Measurements from ENCODE around the gene CAPSL. TPM values are rescaled to one million over a fixed set of nuclear protein-coding genes. Genes with fewer than 3 reads are reported as not detected.

The CAPSL gene
- total and polyA plus RNA-seq, 2 of the 8 experiments (the other 6 are each of a cell fraction or from before 2014, with no cell fraction given): not detected

DNA sequence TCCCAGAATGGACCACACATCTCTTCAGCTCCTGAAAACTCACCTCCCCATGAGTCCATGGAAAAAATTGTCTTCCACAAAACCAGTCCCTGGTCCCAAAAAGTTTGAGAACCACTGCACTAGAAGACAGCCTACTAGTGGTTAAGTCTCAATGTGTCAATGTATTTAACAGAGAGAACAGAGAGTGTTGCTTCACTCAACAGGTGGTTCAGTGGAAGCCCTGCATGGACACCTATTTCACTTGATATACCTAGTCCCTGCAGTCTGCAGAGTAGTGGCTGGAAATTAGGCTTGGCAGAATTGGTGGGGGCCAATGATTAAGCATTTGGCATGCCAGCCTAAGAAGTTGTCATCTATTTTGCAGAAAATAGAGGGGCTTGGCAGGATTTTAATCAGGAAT is 58.8 kb downstream of the CAPSL start:
- no peaks in the 10 kb centered on the region for H3K9me3 ChIP-seq (ENCODE audit: insufficient read depth in 2 of 2, low read depth in 1 of 2, low read length in 1 of 2)
- no peak overlapping the region for H2BK20ac ChIP-seq (ENCODE audit: low read length)
- CTCF ChIA-PET (ENCODE audit: partially characterized antibody): interaction anchor here (0.6 to 1.1 kb wide), 2 partner anchors 10 to 338 kb away, joined by 3 to 6 read pairs; no protein-coding TSS in a partner anchor
- no peak overlapping the region for H3K18ac ChIP-seq (ENCODE audit: extremely low read depth, low read length)
- no peak overlapping the region for H3K23ac ChIP-seq (ENCODE audit: insufficient read length)
- H3K4me2 ChIP-seq (ENCODE audit: insufficient read depth in 1 of 2, low read depth in 2 of 2, low read length in 2 of 2): no peak overlapping the region
- H2BK5ac ChIP-seq (ENCODE audit: low read depth, low read length): no peak overlapping the region
- no peaks in the 10 kb centered on the region for H3K4me1 ChIP-seq (replicated peaks in 1 of 4; ENCODE audit: control insufficient read depth in 3 of 4, insufficient read depth in 4 of 4, low read length in 3 of 4)
- no peaks in the 10 kb centered on the region for H3K79me2 ChIP-seq (ENCODE audit: control insufficient read depth in 1 of 2, insufficient read depth in 2 of 2, low read length in 2 of 2)
- H3K9ac ChIP-seq (replicated peaks in 1 of 4; ENCODE audit: extremely low read depth in 1 of 4, low read depth in 3 of 4, low read length in 3 of 4): no peak overlapping the region
- H3K27me3 ChIP-seq (replicated peaks in 1 of 4; ENCODE audit: control insufficient read depth in 3 of 4, extremely low read depth in 1 of 4, insufficient read depth in 3 of 4, low read length in 3 of 4): no peaks in the 10 kb centered on the region
- H2AFZ ChIP-seq (ENCODE audit: low read length): no peak overlapping the region
- no peak for DNase-seq (ENCODE audit: low read depth in 1 of 2, low spot score in 2 of 2)
- no peak overlapping the region for H4K5ac ChIP-seq (ENCODE audit: insufficient read length, low read depth, low read length)
- H4K91ac ChIP-seq (replicated peaks; ENCODE audit: insufficient read length, low read length): no peak overlapping the region
- no peak overlapping the region for H3K56ac ChIP-seq (replicated peaks; ENCODE audit: insufficient read length, low read depth, low read length)
- H3K27ac ChIP-seq (ENCODE audit: low read depth, low read length): no peak overlapping the region
- no peaks in the 10 kb centered on the region for H3K23me2 ChIP-seq (ENCODE audit: low read depth, low read length)
- H3K4ac ChIP-seq (replicated peaks; ENCODE audit: insufficient read length, low read depth, low read length): no peak overlapping the region
- H2AK5ac ChIP-seq (ENCODE audit: low read depth, low read length): no peak overlapping the region
- no peak for FAIRE-seq
- no peak overlapping the region for H3K4me3 ChIP-seq (ENCODE audit: extremely low read depth in 1 of 4, insufficient read depth in 2 of 4, low read depth in 3 of 4, low read length in 4 of 4)
- no peak overlapping the region for H2BK15ac ChIP-seq (ENCODE audit: low read length)
- H3K36me3 ChIP-seq (ENCODE audit: control insufficient read depth in 2 of 4, insufficient read depth in 4 of 4, low read length in 3 of 4): no peaks in the 10 kb centered on the region
- no peaks in the 10 kb centered on the region for H4K20me1 ChIP-seq (replicated peaks in 1 of 2; ENCODE audit: control insufficient read depth in 1 of 2, insufficient read depth in 2 of 2, low read length in 2 of 2)
- H2BK12ac ChIP-seq (ENCODE audit: low read depth, low read length): no peak overlapping the region
- no peak overlapping the region for H2BK120ac ChIP-seq (replicated peaks; ENCODE audit: low read depth, low read length)
- H3K79me1 ChIP-seq (ENCODE audit: low read depth, low read length): no peaks in the 10 kb centered on the region
- no peak overlapping the region for H4K8ac ChIP-seq (ENCODE audit: extremely low read depth, insufficient read depth, low read length)
- no peak overlapping the region for H3K14ac ChIP-seq (ENCODE audit: insufficient read length)
- POLR2A ChIA-PET (ENCODE audit: partially characterized antibody): no interaction called here
- TF ChIP-seq JUN (IDR thresholded peaks at IDR 0.05; ENCODE audit: low read depth, low read length): no peak
- TF ChIP-seq SP1 (IDR thresholded peaks at IDR 0.05; ENCODE audit: low read depth, low read length): no peak
- no peak for TF ChIP-seq JUND (IDR thresholded peaks at IDR 0.05; ENCODE audit: low read length)
- TF ChIP-seq SIN3A (conservative IDR thresholded peaks at IDR 0.05 in 1 of 2, IDR thresholded peaks at IDR 0.05 in 1 of 2; ENCODE audit: low read depth in 1 of 2, low read length in 2 of 2): no peak
- TF ChIP-seq CEBPB (IDR thresholded peaks at IDR 0.05; ENCODE audit: low read depth, low read length): no peak
- TF ChIP-seq YY1 (IDR thresholded peaks at IDR 0.05; ENCODE audit: low read depth, low read length): no peak
- no peak for TF ChIP-seq BRCA1 (IDR thresholded peaks at IDR 0.05; ENCODE audit: low read depth, low read length)
- no peak for TF ChIP-seq SIRT6 (IDR thresholded peaks at IDR 0.05; ENCODE audit: low read length)
- TF ChIP-seq RBBP5 (IDR thresholded peaks at IDR 0.05; ENCODE audit: borderline replicate concordance, low read depth, low read length): no peak
- TF ChIP-seq EP300 (IDR thresholded peaks at IDR 0.05; ENCODE audit: borderline replicate concordance in 1 of 2, low read depth in 2 of 2, low read length in 2 of 2): no peak
- no peak for TF ChIP-seq TAF7 (optimal IDR thresholded peaks at IDR 0.05; ENCODE audit: borderline replicate concordance, low read depth, low read length)
- no peak for TF ChIP-seq BACH1 (IDR thresholded peaks at IDR 0.05; ENCODE audit: low read length)
- no peak for TF ChIP-seq SP4 (IDR thresholded peaks at IDR 0.05; ENCODE audit: low read length)
- TF ChIP-seq ZNF274 (IDR thresholded peaks at IDR 0.05; ENCODE audit: borderline replicate concordance, extremely low read depth, low read length): no peak
- TF ChIP-seq, protein P1, sequence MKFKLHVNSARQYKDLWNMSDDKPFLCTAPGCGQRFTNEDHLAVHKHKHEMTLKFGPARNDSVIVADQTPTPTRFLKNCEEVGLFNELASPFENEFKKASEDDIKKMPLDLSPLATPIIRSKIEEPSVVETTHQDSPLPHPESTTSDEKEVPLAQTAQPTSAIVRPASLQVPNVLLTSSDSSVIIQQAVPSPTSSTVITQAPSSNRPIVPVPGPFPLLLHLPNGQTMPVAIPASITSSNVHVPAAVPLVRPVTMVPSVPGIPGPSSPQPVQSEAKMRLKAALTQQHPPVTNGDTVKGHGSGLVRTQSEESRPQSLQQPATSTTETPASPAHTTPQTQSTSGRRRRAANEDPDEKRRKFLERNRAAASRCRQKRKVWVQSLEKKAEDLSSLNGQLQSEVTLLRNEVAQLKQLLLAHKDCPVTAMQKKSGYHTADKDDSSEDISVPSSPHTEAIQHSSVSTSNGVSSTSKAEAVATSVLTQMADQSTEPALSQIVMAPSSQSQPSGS (IDR thresholded peaks at IDR 0.05; ENCODE audit: low read length): no peak
